Measurements from ENCODE around the gene AIRE. TPM values are rescaled to one million over a fixed set of nuclear protein-coding genes. Genes with fewer than 3 reads are reported as not detected.

Gene AIRE
- total and polyA plus RNA-seq, 4 donors, result 0.10 to 1.1 (median 0.56) TPM

DNA sequence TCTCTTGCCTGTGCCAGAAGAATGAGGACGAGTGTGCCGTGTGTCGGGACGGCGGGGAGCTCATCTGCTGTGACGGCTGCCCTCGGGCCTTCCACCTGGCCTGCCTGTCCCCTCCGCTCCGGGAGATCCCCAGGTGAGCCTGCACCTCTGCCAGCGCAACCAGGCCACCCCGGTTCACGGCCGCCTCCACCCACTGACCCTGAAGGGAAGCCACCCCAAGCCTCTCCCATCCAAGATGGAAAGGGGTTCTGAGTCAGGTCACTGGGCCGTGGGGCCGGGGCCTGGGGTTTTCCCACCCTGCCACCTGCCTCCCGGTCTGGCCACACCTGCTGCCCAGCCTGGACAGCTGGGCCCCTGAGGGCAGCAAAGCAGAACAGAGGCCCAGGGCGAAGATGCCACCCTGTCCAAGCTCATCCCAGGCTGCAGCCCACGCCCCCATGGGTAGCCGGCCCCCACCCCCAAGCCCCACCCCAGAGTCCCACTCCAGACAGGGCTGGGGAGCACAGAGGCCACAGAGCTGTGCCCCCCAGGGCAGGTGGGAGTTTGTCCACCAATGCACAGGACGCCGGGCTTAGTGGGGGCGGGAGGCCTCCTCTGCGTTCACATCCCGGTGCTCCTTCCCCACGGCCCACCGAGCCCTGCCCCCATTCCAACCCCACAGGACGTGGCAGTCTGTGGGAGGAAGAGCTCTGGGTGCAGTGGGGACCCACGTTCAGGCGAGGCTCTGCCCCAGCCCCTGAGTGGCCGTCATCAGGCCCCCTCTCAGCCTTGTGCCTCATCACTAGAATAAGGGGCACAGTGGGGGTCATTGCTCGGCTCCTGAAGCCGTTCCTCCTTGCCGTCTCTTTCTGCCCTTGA is 5.6 kb downstream of the AIRE start:
- 75% methylated on average over 21 of the region's 33 CpGs for WGBS (ENCODE audit: insufficient coverage)
- DNase-seq (ENCODE audit: low read depth in 4 of 6, low spot score in 6 of 6), result no peak
- Histone ChIP-seq H3K4me3 (ENCODE audit: low read depth, low read length) (no peak overlapping the region), H3K27me3 (ENCODE audit: control insufficient read depth, insufficient read depth, low read length) (peaks cover 11% of the 10 kb centered on the region), H3K9me3 (ENCODE audit: control insufficient read depth, insufficient read depth, low read length) (no peaks in the 10 kb centered on the region), H3K4me1 (ENCODE audit: control insufficient read depth, insufficient read depth, low read length) (peaks cover 21% of the 10 kb centered on the region), H3K36me3 (ENCODE audit: control insufficient read depth, insufficient read depth, low read length) (no peaks in the 10 kb centered on the region), H3K27ac (ENCODE audit: low read depth, low read length) (no peak overlapping the region)

DNA sequence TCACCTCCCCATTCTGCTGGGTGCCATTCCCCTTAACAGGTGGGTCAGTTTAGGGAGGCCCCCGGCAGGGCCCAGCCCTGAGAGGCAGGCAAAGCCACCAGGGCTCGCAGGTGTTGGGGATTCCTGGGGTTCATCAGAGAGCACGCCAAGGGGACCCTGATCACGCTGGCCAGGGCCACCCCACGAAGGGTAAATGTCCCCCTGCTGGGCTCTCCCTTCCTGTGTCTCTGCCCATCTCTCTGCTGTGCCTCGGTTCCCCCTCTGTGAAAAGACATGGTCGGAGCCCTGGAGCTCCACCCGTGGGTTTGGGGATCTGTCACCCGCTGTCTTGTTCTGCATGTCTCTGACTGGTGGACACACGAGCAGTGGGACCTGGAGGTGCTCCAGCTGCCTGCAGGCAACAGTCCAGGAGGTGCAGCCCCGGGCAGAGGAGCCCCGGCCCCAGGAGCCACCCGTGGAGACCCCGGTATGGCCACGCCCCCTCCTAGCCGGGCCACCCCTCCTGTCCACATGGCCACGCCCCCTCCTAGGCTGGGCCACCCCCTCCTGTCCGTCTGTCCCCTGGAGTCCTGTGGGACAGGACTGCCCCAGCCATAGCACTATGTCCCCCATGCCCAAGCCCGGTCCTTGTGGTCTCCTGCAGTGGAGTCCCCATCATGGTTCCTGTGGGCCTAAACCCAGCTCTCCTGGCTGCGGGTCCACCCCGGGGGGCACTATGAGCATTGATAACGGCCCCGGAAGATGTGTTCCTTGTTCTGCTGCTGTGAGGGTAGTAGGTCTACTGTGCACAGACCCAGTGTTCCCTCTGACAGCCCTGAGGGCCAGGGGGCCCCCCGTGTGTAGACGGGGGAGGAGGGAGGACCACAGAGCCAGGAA is 6.5 kb downstream of the AIRE start:
- Histone ChIP-seq H3K9me3 (ENCODE audit: control insufficient read depth, insufficient read depth, low read length) (no peaks in the 10 kb centered on the region), H3K27ac (ENCODE audit: low read depth, low read length) (no peak overlapping the region), H3K27me3 (ENCODE audit: control insufficient read depth, insufficient read depth, low read length) (peaks cover 2% of the 10 kb centered on the region), H3K4me3 (ENCODE audit: low read depth, low read length) (no peak overlapping the region), H3K4me1 (ENCODE audit: control insufficient read depth, insufficient read depth, low read length) (peaks cover 21% of the 10 kb centered on the region), H3K36me3 (ENCODE audit: control insufficient read depth, insufficient read depth, low read length) (no peaks in the 10 kb centered on the region)
- no peak for DNase-seq (ENCODE audit: low read depth in 4 of 6, low spot score in 6 of 6)
- WGBS (ENCODE audit: insufficient coverage), result 67% methylated on average over 25 of the region's 25 CpGs

DNA sequence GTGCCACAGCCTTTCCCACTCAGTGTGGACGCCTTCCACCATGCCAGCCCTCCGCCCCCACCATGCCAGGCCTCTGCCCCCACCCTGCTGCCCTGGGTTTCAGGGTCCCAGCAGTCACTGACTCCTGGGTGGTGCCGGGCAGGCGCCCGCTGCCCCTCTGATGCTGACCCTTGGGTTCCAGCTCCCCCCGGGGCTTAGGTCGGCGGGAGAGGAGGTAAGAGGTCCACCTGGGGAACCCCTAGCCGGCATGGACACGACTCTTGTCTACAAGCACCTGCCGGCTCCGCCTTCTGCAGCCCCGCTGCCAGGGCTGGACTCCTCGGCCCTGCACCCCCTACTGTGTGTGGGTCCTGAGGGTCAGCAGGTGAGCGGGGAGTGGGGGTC is 7.1 kb downstream of the AIRE start:
- DNase-seq (ENCODE audit: low read depth in 4 of 6, low spot score in 6 of 6), result no peak
- Histone ChIP-seq H3K4me1 (ENCODE audit: control insufficient read depth, insufficient read depth, low read length) (peaks cover 27% of the 10 kb centered on the region), H3K4me3 (ENCODE audit: low read depth, low read length) (no peak overlapping the region), H3K9me3 (ENCODE audit: control insufficient read depth, insufficient read depth, low read length) (no peaks in the 10 kb centered on the region), H3K27ac (ENCODE audit: low read depth, low read length) (no peak overlapping the region), H3K36me3 (ENCODE audit: control insufficient read depth, insufficient read depth, low read length) (no peaks in the 10 kb centered on the region), H3K27me3 (ENCODE audit: control insufficient read depth, insufficient read depth, low read length) (no peaks in the 10 kb centered on the region)
- 82% methylated on average over 15 of the region's 15 CpGs for WGBS (ENCODE audit: insufficient coverage)

DNA sequence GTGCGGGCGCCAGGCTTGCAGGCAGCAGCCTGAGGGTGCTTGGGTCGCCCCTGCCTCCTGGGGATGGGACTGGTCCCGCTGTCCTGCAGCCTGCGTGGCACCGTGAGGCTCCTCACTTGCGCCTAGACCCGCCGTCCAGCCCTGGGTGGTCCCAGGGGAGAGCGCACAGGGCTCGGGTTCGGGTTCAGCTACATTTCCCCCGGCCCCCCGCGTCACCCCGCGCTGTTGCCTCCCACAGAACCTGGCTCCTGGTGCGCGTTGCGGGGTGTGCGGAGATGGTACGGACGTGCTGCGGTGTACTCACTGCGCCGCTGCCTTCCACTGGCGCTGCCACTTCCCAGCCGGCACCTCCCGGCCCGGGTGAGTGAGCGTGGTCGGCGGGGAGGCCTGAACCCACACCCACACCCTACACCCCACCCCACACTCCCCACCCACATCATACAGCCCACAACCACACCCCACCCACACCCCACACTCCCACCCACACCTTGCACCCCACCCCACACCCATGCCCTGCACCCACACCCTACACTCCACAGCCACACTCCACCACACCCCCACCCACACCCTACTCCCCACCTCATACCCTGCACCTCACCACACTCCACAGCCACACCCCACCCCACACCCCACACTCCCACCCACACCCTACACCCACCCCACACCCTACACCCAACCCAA is 8.0 kb downstream of the AIRE start:
- H3K4me3 ChIP-seq (ENCODE audit: low read depth, low read length), result no peak overlapping the region
- no peaks in the 10 kb centered on the region for H3K9me3 ChIP-seq (ENCODE audit: control insufficient read depth, insufficient read depth, low read length)
- H3K4me1 ChIP-seq (ENCODE audit: control insufficient read depth, insufficient read depth, low read length), result peaks cover 29% of the 10 kb centered on the region
- no peak for DNase-seq (ENCODE audit: low read depth in 4 of 6, low spot score in 6 of 6)
- H3K27me3 ChIP-seq (ENCODE audit: control insufficient read depth, insufficient read depth, low read length), result no peaks in the 10 kb centered on the region
- H3K36me3 ChIP-seq (ENCODE audit: control insufficient read depth, insufficient read depth, low read length), result no peaks in the 10 kb centered on the region
- H3K27ac ChIP-seq (ENCODE audit: low read depth, low read length), result no peak overlapping the region
- WGBS (ENCODE audit: insufficient coverage), result 91% methylated on average over 33 of the region's 33 CpGs

DNA sequence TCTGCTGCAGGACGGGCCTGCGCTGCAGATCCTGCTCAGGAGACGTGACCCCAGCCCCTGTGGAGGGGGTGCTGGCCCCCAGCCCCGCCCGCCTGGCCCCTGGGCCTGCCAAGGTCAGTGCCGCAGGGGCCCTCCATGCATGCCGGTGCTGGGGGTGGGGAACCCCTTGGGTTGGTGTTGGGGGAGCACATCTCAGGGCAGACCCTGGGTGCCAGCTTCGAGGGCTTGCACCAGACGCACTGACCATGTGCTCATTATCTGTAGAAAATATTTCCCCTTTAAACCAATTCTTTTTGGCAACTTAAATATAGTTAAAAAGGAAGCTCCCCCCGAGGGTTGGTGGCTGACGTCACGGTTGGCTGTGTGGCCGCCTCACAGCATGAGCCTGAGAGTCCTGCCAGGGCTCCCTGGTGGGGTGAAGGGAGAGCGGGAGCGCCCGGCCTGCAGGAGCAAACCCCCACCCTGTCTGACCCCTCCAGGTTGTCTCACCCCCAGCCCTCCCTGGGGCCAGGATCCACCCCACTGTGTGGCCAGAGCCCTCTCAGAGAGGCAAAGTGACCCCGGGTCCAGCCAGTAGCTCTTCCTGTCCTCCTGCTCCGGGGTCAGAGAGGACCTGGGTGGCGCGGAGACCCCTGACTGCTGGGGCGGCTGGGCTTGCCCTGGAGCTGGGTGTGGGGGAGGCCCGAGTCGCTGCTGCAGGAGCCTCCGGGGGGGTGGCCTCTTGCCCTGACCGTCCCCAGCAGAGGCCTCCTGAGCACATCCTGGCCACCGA is 8.9 kb downstream of the AIRE start:
- no peaks in the 10 kb centered on the region for H3K36me3 ChIP-seq (ENCODE audit: control insufficient read depth, insufficient read depth, low read length)
- no peak overlapping the region for H3K27ac ChIP-seq (ENCODE audit: low read depth, low read length)
- DNase-seq (ENCODE audit: low read depth in 4 of 6, low spot score in 6 of 6), result no peak
- H3K4me3 ChIP-seq (ENCODE audit: low read depth, low read length), result no peak overlapping the region
- WGBS (ENCODE audit: insufficient coverage), result 78% methylated on average over 16 of the region's 26 CpGs
- peaks cover 34% of the 10 kb centered on the region for H3K4me1 ChIP-seq (ENCODE audit: control insufficient read depth, insufficient read depth, low read length)
- H3K9me3 ChIP-seq (ENCODE audit: control insufficient read depth, insufficient read depth, low read length), result no peaks in the 10 kb centered on the region
- H3K27me3 ChIP-seq (ENCODE audit: control insufficient read depth, insufficient read depth, low read length), result no peaks in the 10 kb centered on the region

DNA sequence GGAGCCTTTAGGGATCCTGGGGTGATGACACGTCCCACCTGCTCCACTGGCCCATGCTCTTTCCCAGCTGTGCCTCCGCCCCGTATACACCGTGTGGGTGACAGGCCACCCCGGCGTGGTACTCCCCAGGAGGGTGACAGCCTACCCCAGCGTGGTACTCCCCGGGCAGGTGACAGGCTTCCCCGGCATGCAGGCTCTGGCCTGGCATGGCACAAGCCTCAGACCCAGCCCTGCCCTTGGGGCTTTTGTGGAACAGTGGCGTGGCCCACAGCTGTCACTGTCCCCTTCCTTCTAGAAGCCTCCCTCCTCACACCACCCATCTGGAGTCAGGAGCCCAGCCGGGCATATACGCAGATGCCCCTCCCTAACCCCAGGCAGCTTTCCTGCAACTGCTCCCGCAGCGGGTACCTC is 9.5 kb downstream of the AIRE start:
- 73% methylated on average over 14 of the region's 14 CpGs for WGBS (ENCODE audit: insufficient coverage)
- Histone ChIP-seq H3K4me3 (ENCODE audit: low read depth, low read length) (no peak overlapping the region), H3K4me1 (ENCODE audit: control insufficient read depth, insufficient read depth, low read length) (peaks cover 34% of the 10 kb centered on the region), H3K27me3 (ENCODE audit: control insufficient read depth, insufficient read depth, low read length) (no peaks in the 10 kb centered on the region), H3K9me3 (ENCODE audit: control insufficient read depth, insufficient read depth, low read length) (no peaks in the 10 kb centered on the region), H3K36me3 (ENCODE audit: control insufficient read depth, insufficient read depth, low read length) (no peaks in the 10 kb centered on the region), H3K27ac (ENCODE audit: low read depth, low read length) (no peak overlapping the region)
- no peak for DNase-seq (ENCODE audit: low read depth in 4 of 6, low spot score in 6 of 6)

DNA sequence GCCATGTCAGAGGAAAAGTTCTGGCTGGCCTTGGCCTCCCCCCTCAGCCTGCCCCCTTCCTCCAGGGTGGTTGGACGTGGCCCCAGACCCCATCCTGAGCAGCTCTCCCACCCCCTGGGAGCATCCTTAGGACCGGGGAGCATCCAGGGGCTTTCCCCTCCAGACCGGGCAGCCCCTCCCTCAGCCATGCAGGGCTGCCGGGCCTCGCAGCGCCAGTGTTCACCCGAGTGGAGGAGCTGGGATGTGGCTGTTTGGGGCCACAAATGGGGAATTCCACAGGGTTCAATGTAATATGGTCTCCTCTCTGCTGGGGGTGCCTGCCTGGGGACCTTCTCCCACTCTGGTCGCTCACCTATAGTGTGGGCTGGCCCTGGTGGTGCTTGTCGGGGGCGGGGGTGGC is 10.0 kb downstream of the AIRE start:
- DNase-seq (ENCODE audit: low read depth in 4 of 6, low spot score in 6 of 6), result no peak
- WGBS (ENCODE audit: insufficient coverage), result 62% methylated on average over 6 of the region's 10 CpGs
- Histone ChIP-seq H3K9me3 (ENCODE audit: control insufficient read depth, insufficient read depth, low read length) (no peaks in the 10 kb centered on the region), H3K27me3 (ENCODE audit: control insufficient read depth, insufficient read depth, low read length) (no peaks in the 10 kb centered on the region), H3K4me1 (ENCODE audit: control insufficient read depth, insufficient read depth, low read length) (peaks cover 36% of the 10 kb centered on the region), H3K4me3 (ENCODE audit: low read depth, low read length) (no peak overlapping the region), H3K27ac (ENCODE audit: low read depth, low read length) (no peak overlapping the region), H3K36me3 (ENCODE audit: control insufficient read depth, insufficient read depth, low read length) (no peaks in the 10 kb centered on the region)

DNA sequence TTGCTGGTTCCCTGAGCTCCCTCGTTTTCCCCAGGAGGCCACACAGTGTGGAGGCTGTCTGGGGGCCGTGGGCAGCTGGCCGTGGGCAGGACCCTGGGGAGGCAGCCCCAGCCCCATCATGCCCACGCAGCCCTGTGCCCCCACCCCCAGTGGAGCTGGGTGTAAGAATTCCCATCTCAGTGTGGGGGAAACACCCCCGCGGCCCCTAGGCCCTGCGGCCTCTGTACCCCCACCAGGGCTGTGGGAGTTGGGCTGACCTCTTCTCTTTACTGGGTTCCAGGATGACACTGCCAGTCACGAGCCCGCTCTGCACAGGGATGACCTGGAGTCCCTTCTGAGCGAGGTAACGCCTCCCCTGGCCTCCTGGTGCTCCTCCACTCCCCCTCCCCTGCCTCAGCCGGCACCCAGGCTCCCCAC is 10.4 kb downstream of the AIRE start:
- 57% methylated on average over 10 of the region's 12 CpGs for WGBS (ENCODE audit: insufficient coverage)
- peaks cover 41% of the 10 kb centered on the region for H3K4me1 ChIP-seq (ENCODE audit: control insufficient read depth, insufficient read depth, low read length)
- no peaks in the 10 kb centered on the region for H3K9me3 ChIP-seq (ENCODE audit: control insufficient read depth, insufficient read depth, low read length)
- H3K4me3 ChIP-seq (ENCODE audit: low read depth, low read length), result no peak overlapping the region
- H3K36me3 ChIP-seq (ENCODE audit: control insufficient read depth, insufficient read depth, low read length), result peaks cover 3% of the 10 kb centered on the region
- no peaks in the 10 kb centered on the region for H3K27me3 ChIP-seq (ENCODE audit: control insufficient read depth, insufficient read depth, low read length)
- H3K27ac ChIP-seq (ENCODE audit: low read depth, low read length), result no peak overlapping the region
- no peak for DNase-seq (ENCODE audit: low read depth in 4 of 6, low spot score in 6 of 6)

DNA sequence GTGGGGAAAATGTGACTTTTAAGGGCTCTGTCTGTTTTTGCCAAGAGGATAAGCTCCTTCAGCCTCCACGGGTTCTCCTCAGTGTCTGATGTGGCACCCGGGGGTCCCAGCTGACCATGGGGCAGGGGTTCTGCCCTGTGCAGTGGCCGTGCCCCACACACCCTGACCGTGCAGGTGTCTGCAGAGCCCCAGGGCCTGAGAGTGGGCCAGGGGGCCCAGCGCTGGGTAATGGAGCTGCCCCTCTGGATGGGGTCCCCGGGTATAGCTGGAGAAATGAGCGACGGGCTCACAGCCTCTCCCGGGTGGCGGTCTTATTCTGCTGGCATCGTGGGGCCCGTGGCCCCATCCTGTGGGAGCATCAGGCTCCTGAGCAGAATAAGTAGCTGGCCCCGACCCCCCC is 11.2 kb downstream of the AIRE start:
- H3K27me3 ChIP-seq (ENCODE audit: control insufficient read depth, insufficient read depth, low read length), result no peaks in the 10 kb centered on the region
- peaks cover 49% of the 10 kb centered on the region for H3K4me1 ChIP-seq (ENCODE audit: control insufficient read depth, insufficient read depth, low read length)
- H3K9me3 ChIP-seq (ENCODE audit: control insufficient read depth, insufficient read depth, low read length), result no peaks in the 10 kb centered on the region
- peaks cover 11% of the 10 kb centered on the region for H3K36me3 ChIP-seq (ENCODE audit: control insufficient read depth, insufficient read depth, low read length)
- 81% methylated on average over 12 of the region's 13 CpGs for WGBS (ENCODE audit: insufficient coverage)
- no peak overlapping the region for H3K4me3 ChIP-seq (ENCODE audit: low read depth, low read length)
- no peak overlapping the region for H3K27ac ChIP-seq (ENCODE audit: low read depth, low read length)
- DNase-seq (ENCODE audit: low read depth in 4 of 6, low spot score in 6 of 6), result no peak

Data from spinal cord (tissue), 10 donors.